Fibroblast of pulmonary artery (primary cell): ENCODE results near the gene SART3.

Experiments used
- DNase-seq: peaks from one replicate; pipeline ENCODE4 v3.0.0-alpha.2; 2010; ENCODE audit warnings: low read depth
- H3K4me3 ChIP-seq: replicated peaks from 2 replicates; pipeline ENCODE4 v1.5.1; 2011; ENCODE audit warnings: low read depth, mild to moderate bottlenecking, control low read depth, low read length, moderate library complexity
- TF ChIP-seq, protein P1 (sequence below): IDR thresholded peaks from 2 replicates; pipeline ENCODE4 v1.5.1; 2011; ENCODE audit warnings: mild to moderate bottlenecking, control low read depth, low read length, inconsistent platforms; ENCODE audit errors: missing control alignments

The SART3 gene

GRCh38 chr12:108526482-108527165, 34.3 kb downstream of the SART3 start:
- DNase-seq = peak; percentile 12
- TF ChIP-seq, protein P1, sequence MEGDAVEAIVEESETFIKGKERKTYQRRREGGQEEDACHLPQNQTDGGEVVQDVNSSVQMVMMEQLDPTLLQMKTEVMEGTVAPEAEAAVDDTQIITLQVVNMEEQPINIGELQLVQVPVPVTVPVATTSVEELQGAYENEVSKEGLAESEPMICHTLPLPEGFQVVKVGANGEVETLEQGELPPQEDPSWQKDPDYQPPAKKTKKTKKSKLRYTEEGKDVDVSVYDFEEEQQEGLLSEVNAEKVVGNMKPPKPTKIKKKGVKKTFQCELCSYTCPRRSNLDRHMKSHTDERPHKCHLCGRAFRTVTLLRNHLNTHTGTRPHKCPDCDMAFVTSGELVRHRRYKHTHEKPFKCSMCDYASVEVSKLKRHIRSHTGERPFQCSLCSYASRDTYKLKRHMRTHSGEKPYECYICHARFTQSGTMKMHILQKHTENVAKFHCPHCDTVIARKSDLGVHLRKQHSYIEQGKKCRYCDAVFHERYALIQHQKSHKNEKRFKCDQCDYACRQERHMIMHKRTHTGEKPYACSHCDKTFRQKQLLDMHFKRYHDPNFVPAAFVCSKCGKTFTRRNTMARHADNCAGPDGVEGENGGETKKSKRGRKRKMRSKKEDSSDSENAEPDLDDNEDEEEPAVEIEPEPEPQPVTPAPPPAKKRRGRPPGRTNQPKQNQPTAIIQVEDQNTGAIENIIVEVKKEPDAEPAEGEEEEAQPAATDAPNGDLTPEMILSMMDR = no peak
- no peak overlapping the region for H3K4me3 ChIP-seq

GRCh38 chr12:108525681-108526080, 35.3 kb downstream of the SART3 start:
- no peak overlapping the region for H3K4me3 ChIP-seq
- no peak for DNase-seq
- TF ChIP-seq, protein P1 = no peak

DNA sequence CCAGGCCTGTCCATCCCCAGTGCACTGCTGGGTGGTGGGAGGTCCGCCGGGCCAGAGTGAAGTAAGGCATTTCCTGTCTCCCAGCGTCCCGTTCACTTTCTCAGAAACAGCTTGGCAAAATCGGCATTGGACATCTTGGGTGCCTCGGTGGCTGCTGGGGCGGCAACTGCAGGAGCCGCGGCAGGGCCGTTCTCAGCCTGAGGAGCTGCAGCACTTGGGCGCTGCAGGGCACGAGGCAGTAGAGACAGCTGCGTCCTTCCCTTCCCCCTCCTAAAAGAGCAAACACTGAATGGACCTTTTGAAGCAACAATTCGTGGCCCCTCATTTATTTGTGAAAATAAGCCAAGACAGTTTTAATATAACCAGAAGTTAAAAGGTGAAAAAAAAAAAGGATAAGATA, 37.6 kb downstream of the SART3 start:
- no peak overlapping the region for H3K4me3 ChIP-seq
- no peak for DNase-seq

DNA sequence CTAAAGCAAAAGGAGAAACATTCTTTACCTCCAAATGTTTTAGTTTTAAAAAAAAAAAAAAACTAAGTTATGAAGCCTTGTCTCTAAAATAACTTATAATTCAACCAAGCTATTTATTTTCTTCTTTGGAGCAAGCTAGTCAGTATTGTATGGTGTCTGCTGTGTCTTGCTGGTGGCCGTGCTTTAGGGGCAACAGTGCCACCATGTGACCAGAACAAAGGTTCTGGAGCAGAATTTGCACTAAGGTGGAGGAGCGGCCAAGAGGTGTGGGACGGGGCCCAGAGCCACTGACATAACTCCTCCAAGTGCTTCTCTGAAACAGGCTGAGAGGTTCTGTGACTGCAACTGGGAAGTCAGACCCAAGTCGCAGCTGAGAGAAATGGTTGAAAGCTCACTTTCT, 41.4 kb downstream of the SART3 start:
- no peak for DNase-seq
- no peak overlapping the region for H3K4me3 ChIP-seq
- TF ChIP-seq, protein P1 = no peak

More for the DNA sequence above, 37.6 kb downstream of the SART3 start:
- TF ChIP-seq, protein P1 = no peak

DNA sequence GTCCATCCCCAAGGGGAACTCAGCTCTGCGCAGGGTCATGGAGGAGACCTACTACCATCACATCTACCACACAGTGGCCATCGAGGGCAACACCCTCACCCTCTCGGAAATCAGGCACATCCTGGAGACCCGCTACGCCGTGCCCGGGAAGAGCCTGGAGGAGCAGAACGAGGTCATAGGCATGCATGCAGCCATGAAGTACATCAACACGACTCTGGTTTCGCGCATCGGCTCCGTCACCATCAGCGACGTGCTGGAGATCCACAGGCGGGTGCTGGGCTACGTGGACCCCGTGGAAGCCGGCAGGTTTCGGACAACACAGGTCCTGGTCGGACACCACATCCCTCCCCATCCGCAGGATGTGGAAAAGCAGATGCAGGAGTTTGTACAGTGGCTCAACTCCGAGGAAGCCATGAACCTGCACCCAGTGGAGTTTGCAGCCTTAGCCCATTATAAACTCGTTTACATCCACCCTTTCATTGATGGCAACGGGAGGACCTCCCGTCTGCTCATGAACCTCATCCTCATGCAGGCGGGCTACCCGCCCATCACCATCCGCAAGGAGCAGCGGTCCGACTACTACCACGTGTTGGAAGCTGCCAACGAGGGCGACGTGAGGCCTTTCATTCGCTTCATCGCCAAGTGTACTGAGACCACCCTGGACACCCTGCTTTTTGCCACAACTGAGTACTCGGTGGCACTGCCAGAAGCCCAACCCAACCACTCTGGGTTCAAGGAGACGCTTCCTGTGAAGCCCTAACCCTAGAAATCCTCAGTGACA, 42.1 kb downstream of the SART3 start:
- DNase-seq = no peak
- TF ChIP-seq, protein P1 = no peak
- H3K4me3 ChIP-seq = no peak overlapping the region

DNA sequence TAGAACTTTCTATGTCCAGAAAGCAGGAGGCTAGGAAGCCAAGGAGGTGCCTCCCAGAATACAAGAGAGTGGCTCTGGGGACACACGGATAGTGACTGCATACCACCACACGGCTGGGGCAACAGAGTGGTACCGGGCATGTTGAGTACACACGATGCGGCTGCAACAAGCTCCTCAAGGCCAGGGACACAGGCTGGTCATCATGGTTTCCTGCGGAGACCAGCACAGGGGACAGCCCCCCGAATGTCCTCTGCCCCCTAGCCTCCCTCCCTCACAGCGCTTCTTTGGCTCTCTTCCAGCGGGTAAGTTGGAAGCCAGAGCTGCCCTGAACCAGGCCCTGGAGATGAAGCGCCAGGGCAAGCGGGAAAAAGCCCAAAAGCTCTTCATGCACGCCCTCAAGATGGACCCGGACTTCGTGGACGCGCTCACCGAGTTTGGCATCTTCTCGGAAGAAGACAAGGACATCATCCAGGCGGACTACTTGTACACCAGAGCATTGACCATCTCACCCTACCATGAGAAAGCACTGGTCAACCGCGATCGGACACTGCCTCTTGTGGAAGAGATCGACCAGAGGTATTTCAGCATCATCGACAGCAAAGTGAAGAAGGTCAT, 42.8 kb downstream of the SART3 start:
- H3K4me3 ChIP-seq = no peak overlapping the region
- TF ChIP-seq, protein P1 = no peak
- no peak for DNase-seq
